GM19099 (cell line): ENCODE results near the gene ARSI.

Experiments used
- POLR2A ChIP-seq: IDR thresholded peaks from 3 replicates; pipeline ENCODE4 v1.6.1; 2011; ENCODE audit warnings: low read depth; ENCODE audit not compliant: insufficient read length; ENCODE audit errors: extremely low read depth

The ARSI gene

GRCh38 chr5:150277043-150277442, 25.7 kb downstream of the ARSI start:
- no peak for TF ChIP-seq POLR2A

GRCh38 chr5:150274811-150275210, 27.9 kb downstream of the ARSI start:
- no peak for TF ChIP-seq POLR2A

- no peak for TF ChIP-seq POLR2A
Observed at GRCh38 chr5:150272531-150272930, 30.2 kb downstream of the ARSI start.

- no peak for TF ChIP-seq POLR2A
Observed at GRCh38 chr5:150271923-150272322, 30.8 kb downstream of the ARSI start.

GRCh38 chr5:150271296-150271692, 31.4 kb downstream of the ARSI start:
- no peak for TF ChIP-seq POLR2A

- TF ChIP-seq POLR2A: no peak
Observed at GRCh38 chr5:150270541-150271295, 32.0 kb downstream of the ARSI start.

GRCh38 chr5:150266871-150267291, 35.8 kb downstream of the ARSI start:
- no peak for TF ChIP-seq POLR2A

- TF ChIP-seq POLR2A: no peak
Observed at GRCh38 chr5:150265870-150266383, 36.8 kb downstream of the ARSI start.

- TF ChIP-seq POLR2A: no peak
Observed at GRCh38 chr5:150264667-150265603, 37.8 kb downstream of the ARSI start.

- no peak for TF ChIP-seq POLR2A
Observed at GRCh38 chr5:150263801-150264621, 38.7 kb downstream of the ARSI start.

- no peak for TF ChIP-seq POLR2A
Observed at GRCh38 chr5:150263375-150263775, 39.3 kb downstream of the ARSI start.

- TF ChIP-seq POLR2A: no peak
Observed at GRCh38 chr5:150262502-150262901, 40.2 kb downstream of the ARSI start.

GRCh38 chr5:150261231-150261630, 41.5 kb downstream of the ARSI start:
- TF ChIP-seq POLR2A: no peak

- no peak for TF ChIP-seq POLR2A
Observed at GRCh38 chr5:150258130-150258529, 44.6 kb downstream of the ARSI start.

GRCh38 chr5:150257424-150257823, 45.3 kb downstream of the ARSI start:
- no peak for TF ChIP-seq POLR2A
